Peyer's patch (tissue), 4 donors: ENCODE data around the gene CHST4.

Source experiments
- POLR2A ChIP-seq, 2 donors: fragments of 450-650 bp; IDR thresholded peaks; one replicate each; pipeline ENCODE4 v1.5.1; 2017; ENCODE audit warnings: antibody characterized with exemption in 2 of 2, mild to moderate bottlenecking in 2 of 2, moderate library complexity in 2 of 2
- TF ChIP-seq, protein P1 (sequence below), 6 experiments: fragments of 450-650 bp in 4 of 6; fragments of 200-600 bp in 2 of 6; sonication (generic) in 1 of 6; IDR thresholded peaks; one replicate each; pipeline ENCODE4 v1.5.1; 2017 to 2019; ENCODE audit warnings: antibody characterized with exemption in 6 of 6, mild to moderate bottlenecking in 3 of 6, moderate library complexity in 1 of 6

DNA sequence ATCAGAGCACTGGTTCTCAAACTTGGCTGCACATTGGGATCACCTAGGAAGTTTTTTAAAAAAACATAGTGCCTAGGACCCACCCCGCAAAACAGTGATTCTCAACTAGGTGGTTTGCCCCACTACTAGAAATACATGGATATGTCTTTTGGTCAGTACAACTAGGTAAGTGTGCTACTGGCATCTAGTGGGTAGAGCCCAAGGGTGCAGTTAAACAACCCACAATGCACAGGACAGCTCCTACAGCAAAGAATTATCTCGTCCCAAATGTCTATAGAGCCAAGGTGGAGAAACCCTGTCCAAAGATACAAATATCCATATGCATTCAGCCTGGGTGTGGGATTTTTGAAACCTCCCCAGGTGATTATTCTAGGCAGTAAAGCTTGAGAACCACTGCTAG, 25.3 kb upstream of the CHST4 start:
- no peak for TF ChIP-seq POLR2A (IDR thresholded peaks at IDR 0.05)
- TF ChIP-seq, protein P1, sequence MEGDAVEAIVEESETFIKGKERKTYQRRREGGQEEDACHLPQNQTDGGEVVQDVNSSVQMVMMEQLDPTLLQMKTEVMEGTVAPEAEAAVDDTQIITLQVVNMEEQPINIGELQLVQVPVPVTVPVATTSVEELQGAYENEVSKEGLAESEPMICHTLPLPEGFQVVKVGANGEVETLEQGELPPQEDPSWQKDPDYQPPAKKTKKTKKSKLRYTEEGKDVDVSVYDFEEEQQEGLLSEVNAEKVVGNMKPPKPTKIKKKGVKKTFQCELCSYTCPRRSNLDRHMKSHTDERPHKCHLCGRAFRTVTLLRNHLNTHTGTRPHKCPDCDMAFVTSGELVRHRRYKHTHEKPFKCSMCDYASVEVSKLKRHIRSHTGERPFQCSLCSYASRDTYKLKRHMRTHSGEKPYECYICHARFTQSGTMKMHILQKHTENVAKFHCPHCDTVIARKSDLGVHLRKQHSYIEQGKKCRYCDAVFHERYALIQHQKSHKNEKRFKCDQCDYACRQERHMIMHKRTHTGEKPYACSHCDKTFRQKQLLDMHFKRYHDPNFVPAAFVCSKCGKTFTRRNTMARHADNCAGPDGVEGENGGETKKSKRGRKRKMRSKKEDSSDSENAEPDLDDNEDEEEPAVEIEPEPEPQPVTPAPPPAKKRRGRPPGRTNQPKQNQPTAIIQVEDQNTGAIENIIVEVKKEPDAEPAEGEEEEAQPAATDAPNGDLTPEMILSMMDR (IDR thresholded peaks at IDR 0.05) = no peak
